ENCODE data around the gene CDCA3. TPM values are rescaled to one million over a fixed set of nuclear protein-coding genes. Genes with fewer than 3 reads are reported as not detected.

Gene CDCA3
- total and polyA plus RNA-seq, 2 of the 13 experiments (the other 11 are each of a cell fraction or from before 2014, with no cell fraction given): 32.7 to 56.5 TPM

DNA sequence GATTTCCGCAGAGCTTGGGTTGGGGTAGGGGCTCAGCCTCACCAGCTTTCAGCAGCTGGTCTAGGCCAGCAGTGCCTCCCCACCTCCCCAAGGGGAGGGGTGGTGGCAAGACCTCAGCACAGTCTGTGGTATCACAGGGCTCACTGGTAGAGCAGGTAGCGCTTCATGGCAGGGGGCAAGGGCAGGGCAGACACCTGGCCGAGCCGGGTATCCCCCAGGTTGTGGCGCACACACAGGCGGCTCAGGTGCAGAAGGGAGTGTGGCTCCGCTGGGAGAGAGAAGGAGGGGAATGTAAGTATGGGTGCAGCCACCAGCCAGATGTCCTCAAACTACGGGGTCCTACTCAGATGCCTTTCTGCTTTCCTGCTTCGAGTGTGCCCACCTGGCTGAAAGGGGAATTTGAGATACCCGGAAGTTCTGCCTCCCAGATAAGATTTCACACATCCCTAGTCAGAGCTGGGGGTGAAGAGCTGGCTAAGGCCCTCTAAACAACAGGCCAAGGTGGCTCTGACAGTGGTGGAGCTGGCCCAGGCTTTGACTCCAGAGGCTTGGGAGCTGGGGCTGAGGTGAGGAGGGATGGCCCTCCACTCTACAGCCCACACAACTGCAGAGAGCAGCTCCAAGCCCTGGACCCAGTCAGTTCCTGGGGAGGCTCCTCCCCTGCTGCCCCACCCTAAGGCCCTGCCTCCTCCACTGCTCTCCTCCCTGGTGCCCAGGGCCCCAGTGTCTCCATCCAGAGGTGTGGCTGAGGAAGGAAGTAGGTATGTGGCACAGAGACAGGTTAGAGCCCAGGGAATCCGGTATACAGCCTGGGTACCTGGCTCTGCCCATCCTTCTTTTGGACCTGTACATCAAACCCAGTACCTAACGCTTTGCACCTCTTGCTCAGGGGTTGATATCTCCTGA is 20.2 kb upstream of the CDCA3 start (continued):
- TF ChIP-seq, protein P1, sequence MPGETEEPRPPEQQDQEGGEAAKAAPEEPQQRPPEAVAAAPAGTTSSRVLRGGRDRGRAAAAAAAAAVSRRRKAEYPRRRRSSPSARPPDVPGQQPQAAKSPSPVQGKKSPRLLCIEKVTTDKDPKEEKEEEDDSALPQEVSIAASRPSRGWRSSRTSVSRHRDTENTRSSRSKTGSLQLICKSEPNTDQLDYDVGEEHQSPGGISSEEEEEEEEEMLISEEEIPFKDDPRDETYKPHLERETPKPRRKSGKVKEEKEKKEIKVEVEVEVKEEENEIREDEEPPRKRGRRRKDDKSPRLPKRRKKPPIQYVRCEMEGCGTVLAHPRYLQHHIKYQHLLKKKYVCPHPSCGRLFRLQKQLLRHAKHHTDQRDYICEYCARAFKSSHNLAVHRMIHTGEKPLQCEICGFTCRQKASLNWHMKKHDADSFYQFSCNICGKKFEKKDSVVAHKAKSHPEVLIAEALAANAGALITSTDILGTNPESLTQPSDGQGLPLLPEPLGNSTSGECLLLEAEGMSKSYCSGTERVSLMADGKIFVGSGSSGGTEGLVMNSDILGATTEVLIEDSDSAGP (CRISPR knock-in tag; IDR thresholded peaks at IDR 0.05; ENCODE audit: borderline replicate concordance): peak; percentile 40; the same call in 1 of the 2 replicates
- no peak for TF ChIP-seq SNRNP70 (IDR thresholded peaks at IDR 0.05; ENCODE audit: low read depth, low read length)
- TF ChIP-seq NBN (conservative IDR thresholded peaks at IDR 0.05): no peak
- TF ChIP-seq, protein P2, sequence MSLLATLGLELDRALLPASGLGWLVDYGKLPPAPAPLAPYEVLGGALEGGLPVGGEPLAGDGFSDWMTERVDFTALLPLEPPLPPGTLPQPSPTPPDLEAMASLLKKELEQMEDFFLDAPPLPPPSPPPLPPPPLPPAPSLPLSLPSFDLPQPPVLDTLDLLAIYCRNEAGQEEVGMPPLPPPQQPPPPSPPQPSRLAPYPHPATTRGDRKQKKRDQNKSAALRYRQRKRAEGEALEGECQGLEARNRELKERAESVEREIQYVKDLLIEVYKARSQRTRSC (CRISPR knock-in tag; IDR thresholded peaks at IDR 0.05; ENCODE audit: low read depth): no peak
- TF ChIP-seq RCOR2 (CRISPR knock-in tag; IDR thresholded peaks at IDR 0.05): no peak
- no peak for TF ChIP-seq ZNF3 (CRISPR knock-in tag; IDR thresholded peaks at IDR 0.05)
- TF ChIP-seq ZNF558 (CRISPR knock-in tag; IDR thresholded peaks at IDR 0.05; ENCODE audit: borderline replicate concordance): 0 out of 2 replicates have a peak, but pooled peaks have one; percentile 20
- TF ChIP-seq ZNF367 (CRISPR knock-in tag; IDR thresholded peaks at IDR 0.05; ENCODE audit: borderline replicate concordance): no peak
- 0 out of 2 replicates have a peak, but pooled peaks have one; percentile 17 for TF ChIP-seq GATA4 (IDR thresholded peaks at IDR 0.05; ENCODE audit: borderline replicate concordance, low read depth)
- TF ChIP-seq MBNL3 (CRISPR knock-in tag; conservative IDR thresholded peaks at IDR 0.05): no peak
- TF ChIP-seq, protein P3, sequence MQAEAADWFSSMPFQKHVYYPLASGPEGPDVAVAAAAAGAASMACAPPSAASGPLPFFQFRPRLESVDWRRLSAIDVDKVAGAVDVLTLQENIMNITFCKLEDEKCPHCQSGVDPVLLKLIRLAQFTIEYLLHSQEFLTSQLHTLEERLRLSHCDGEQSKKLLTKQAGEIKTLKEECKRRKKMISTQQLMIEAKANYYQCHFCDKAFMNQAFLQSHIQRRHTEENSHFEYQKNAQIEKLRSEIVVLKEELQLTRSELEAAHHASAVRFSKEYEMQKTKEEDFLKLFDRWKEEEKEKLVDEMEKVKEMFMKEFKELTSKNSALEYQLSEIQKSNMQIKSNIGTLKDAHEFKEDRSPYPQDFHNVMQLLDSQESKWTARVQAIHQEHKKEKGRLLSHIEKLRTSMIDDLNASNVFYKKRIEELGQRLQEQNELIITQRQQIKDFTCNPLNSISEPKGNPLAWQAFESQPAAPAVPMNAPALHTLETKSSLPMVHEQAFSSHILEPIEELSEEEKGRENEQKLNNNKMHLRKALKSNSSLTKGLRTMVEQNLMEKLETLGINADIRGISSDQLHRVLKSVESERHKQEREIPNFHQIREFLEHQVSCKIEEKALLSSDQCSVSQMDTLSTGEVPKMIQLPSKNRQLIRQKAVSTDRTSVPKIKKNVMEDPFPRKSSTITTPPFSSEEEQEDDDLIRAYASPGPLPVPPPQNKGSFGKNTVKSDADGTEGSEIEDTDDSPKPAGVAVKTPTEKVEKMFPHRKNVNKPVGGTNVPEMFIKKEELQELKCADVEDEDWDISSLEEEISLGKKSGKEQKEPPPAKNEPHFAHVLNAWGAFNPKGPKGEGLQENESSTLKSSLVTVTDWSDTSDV (CRISPR knock-in tag; IDR thresholded peaks at IDR 0.05): no peak
- TF ChIP-seq, protein P4, sequence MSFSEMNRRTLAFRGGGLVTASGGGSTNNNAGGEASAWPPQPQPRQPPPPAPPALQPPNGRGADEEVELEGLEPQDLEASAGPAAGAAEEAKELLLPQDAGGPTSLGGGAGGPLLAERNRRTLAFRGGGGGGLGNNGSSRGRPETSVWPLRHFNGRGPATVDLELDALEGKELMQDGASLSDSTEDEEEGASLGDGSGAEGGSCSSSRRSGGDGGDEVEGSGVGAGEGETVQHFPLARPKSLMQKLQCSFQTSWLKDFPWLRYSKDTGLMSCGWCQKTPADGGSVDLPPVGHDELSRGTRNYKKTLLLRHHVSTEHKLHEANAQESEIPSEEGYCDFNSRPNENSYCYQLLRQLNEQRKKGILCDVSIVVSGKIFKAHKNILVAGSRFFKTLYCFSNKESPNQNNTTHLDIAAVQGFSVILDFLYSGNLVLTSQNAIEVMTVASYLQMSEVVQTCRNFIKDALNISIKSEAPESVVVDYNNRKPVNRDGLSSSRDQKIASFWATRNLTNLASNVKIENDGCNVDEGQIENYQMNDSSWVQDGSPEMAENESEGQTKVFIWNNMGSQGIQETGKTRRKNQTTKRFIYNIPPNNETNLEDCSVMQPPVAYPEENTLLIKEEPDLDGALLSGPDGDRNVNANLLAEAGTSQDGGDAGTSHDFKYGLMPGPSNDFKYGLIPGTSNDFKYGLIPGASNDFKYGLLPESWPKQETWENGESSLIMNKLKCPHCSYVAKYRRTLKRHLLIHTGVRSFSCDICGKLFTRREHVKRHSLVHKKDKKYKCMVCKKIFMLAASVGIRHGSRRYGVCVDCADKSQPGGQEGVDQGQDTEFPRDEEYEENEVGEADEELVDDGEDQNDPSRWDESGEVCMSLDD (CRISPR knock-in tag; IDR thresholded peaks at IDR 0.05; ENCODE audit: borderline replicate concordance): no peak
- TF ChIP-seq, protein P5, sequence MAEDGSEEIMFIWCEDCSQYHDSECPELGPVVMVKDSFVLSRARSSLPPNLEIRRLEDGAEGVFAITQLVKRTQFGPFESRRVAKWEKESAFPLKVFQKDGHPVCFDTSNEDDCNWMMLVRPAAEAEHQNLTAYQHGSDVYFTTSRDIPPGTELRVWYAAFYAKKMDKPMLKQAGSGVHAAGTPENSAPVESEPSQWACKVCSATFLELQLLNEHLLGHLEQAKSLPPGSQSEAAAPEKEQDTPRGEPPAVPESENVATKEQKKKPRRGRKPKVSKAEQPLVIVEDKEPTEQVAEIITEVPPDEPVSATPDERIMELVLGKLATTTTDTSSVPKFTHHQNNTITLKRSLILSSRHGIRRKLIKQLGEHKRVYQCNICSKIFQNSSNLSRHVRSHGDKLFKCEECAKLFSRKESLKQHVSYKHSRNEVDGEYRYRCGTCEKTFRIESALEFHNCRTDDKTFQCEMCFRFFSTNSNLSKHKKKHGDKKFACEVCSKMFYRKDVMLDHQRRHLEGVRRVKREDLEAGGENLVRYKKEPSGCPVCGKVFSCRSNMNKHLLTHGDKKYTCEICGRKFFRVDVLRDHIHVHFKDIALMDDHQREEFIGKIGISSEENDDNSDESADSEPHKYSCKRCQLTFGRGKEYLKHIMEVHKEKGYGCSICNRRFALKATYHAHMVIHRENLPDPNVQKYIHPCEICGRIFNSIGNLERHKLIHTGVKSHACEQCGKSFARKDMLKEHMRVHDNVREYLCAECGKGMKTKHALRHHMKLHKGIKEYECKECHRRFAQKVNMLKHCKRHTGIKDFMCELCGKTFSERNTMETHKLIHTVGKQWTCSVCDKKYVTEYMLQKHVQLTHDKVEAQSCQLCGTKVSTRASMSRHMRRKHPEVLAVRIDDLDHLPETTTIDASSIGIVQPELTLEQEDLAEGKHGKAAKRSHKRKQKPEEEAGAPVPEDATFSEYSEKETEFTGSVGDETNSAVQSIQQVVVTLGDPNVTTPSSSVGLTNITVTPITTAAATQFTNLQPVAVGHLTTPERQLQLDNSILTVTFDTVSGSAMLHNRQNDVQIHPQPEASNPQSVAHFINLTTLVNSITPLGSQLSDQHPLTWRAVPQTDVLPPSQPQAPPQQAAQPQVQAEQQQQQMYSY (CRISPR knock-in tag; IDR thresholded peaks at IDR 0.05): no peak
- TF ChIP-seq ZNF160 (CRISPR knock-in tag; IDR thresholded peaks at IDR 0.05): 0 out of 2 replicates have a peak, but pooled peaks have one; percentile 61
- no peak for TF ChIP-seq ZNF547 (CRISPR knock-in tag; IDR thresholded peaks at IDR 0.05)
- TF ChIP-seq ZNF382 (CRISPR knock-in tag; IDR thresholded peaks at IDR 0.05; ENCODE audit: borderline replicate concordance): no peak
- TF ChIP-seq NFKBIZ (CRISPR knock-in tag; IDR thresholded peaks at IDR 0.05): no peak

Measured in HepG2 (cell line).